22Rv1 (cell line): ENCODE results near the gene TAF1D.

Source experiments
- CTCF ChIP-seq: fragments of 450-650 bp; IDR thresholded peaks from 2 replicates; pipeline ENCODE4 v1.5.1; 2017; ENCODE audit warnings: mild to moderate bottlenecking
- ZFX ChIP-seq: fragments of 450-650 bp; IDR thresholded peaks from 2 replicates; pipeline ENCODE4 v1.6.1; 2017; ENCODE audit warnings: antibody characterized with exemption, borderline replicate concordance

- TF ChIP-seq CTCF (no peak), ZFX (no peak)
Observed at GRCh38 chr11:93719310-93719709, 22.0 kb downstream of the TAF1D start.
